Fibroblast of the aortic adventitia (primary cell): ENCODE results near the gene RTEL1. TPM values are rescaled to one million over a fixed set of nuclear protein-coding genes. Genes with fewer than 3 reads are reported as not detected.
"Not testable (repeated sequence)": the region's sequence is repeated elsewhere in the genome, so short reads cannot be mapped to it uniquely, and the experiment has no call there.

ENCODE experiments used
- DNase-seq: peaks from one replicate; pipeline ENCODE4 v3.0.0-alpha.2; 2010; ENCODE audit warnings: low read depth
- H3K4me3 ChIP-seq: 2 replicates; pipeline ENCODE4 v1.5.1; 2011; ENCODE audit warnings: low read depth, mild to moderate bottlenecking, control low read depth, low read length, moderate library complexity
- CTCF ChIP-seq: IDR thresholded peaks from 2 replicates; pipeline ENCODE4 v1.5.1; 2011; ENCODE audit warnings: mild to moderate bottlenecking, low read length, control low read depth, inconsistent platforms; ENCODE audit not compliant: insufficient read depth
- total RNA-seq: library from RNA; depleted of rRNA; stranded (reverse); fragments of >200 nt; gene quantifications from 2 replicates; pipeline ENCODE4 v1.2.3, GENCODE V29; 2012; ENCODE audit warnings: low replicate concordance

Gene RTEL1
- total RNA-seq, 1 donor = 17.3 TPM

- no peak for DNase-seq
- peak overlapping the region; percentile 56 for H3K4me3 ChIP-seq
- TF ChIP-seq CTCF = no peak
These were observed 4.0 kb upstream of the RTEL1 start for GRCh38 chr20:63653974-63654668.

GRCh38 chr20:63655249-63655648 is 2.9 kb upstream of the RTEL1 start:
- DNase-seq = no peak
- TF ChIP-seq CTCF = no peak
- H3K4me3 ChIP-seq = no peak overlapping the region

- no peak for DNase-seq
These were observed 1.7 kb upstream of the RTEL1 start for GRCh38 chr20:63656451-63656850.

GRCh38 chr20:63657260-63657936 is 714 bp upstream of the RTEL1 start:
- no peak for TF ChIP-seq CTCF
- H3K4me3 ChIP-seq = peak overlapping the region; percentile 87
- DNase-seq = no peak

More at GRCh38 chr20:63656451-63656850, 1.7 kb upstream of the RTEL1 start:
- TF ChIP-seq CTCF = no peak
- H3K4me3 ChIP-seq = no peak overlapping the region

GRCh38 chr20:63658749-63659187 is 656 bp downstream of the RTEL1 start:
- peak; percentile 57 for DNase-seq
- TF ChIP-seq CTCF = no peak
- peak overlapping the region; percentile 87 for H3K4me3 ChIP-seq

GRCh38 chr20:63659370-63659769 is 1.3 kb downstream of the RTEL1 start:
- DNase-seq = no peak
- H3K4me3 ChIP-seq = peak overlapping the region; percentile 87
- TF ChIP-seq CTCF = no peak

- not testable (repeated sequence) for DNase-seq, H3K4me3 ChIP-seq
These were observed 2.1 kb downstream of the RTEL1 start for GRCh38 chr20:63660174-63660573.
